Osteoblast (primary cell): ENCODE measurements around the gene CHRNG. TPM values are rescaled to one million over a fixed set of nuclear protein-coding genes. Genes with fewer than 3 reads are reported as not detected.

Source experiments
- DNase-seq: peaks from one replicate; pipeline ENCODE4 v3.0.0; 2011; ENCODE audit warnings: low spot score, mixed read lengths; ENCODE audit not compliant: insufficient read length; ENCODE audit errors: missing footprints
- H2AFZ ChIP-seq: 2 replicates; pipeline ENCODE4 v1.6.0; 2011; ENCODE audit warnings: mild to moderate bottlenecking, low read length
- H3K27ac ChIP-seq: 2 replicates; pipeline ENCODE4 v1.5.1; 2011; ENCODE audit warnings: mild to moderate bottlenecking, low read depth, low read length, moderate library complexity
- H3K27me3 ChIP-seq: 2 replicates; pipeline ENCODE4 v1.6.0; 2012; ENCODE audit warnings: mild to moderate bottlenecking, control low read depth, inconsistent platforms, low read length, moderate library complexity; ENCODE audit not compliant: insufficient read depth
- H3K36me3 ChIP-seq: 2 replicates; pipeline ENCODE4 v1.5.1; 2011; ENCODE audit warnings: mild to moderate bottlenecking, low read length, control low read depth, moderate library complexity; ENCODE audit not compliant: insufficient read depth
- H3K4me1 ChIP-seq: 2 replicates; pipeline ENCODE4 v1.5.1; 2011; ENCODE audit warnings: mild to moderate bottlenecking, low read length, control low read depth, moderate library complexity; ENCODE audit not compliant: insufficient read depth
- H3K4me2 ChIP-seq: 2 replicates; pipeline ENCODE4 v1.6.0; 2011; ENCODE audit warnings: mild to moderate bottlenecking, low read length; ENCODE audit not compliant: insufficient read depth
- H3K4me3 ChIP-seq: fragments of 200-600 bp; sonication (generic); 3 replicates; pipeline ENCODE4 v1.5.1; 2012; ENCODE audit warnings: mild to moderate bottlenecking, low read length, inconsistent platforms; ENCODE audit not compliant: insufficient read depth
- H3K79me2 ChIP-seq: 2 replicates; pipeline ENCODE4 v1.6.0; 2012; ENCODE audit warnings: mild to moderate bottlenecking, low read length, control low read depth, inconsistent platforms; ENCODE audit not compliant: insufficient read depth
- H3K9me3 ChIP-seq: 2 replicates; pipeline ENCODE4 v1.5.1; 2011; ENCODE audit warnings: low read depth, low read length, control low read depth
- H4K20me1 ChIP-seq: 2 replicates; pipeline ENCODE4 v1.6.0; 2012; ENCODE audit warnings: mild to moderate bottlenecking, low read length, control low read depth; ENCODE audit not compliant: insufficient read depth
- total RNA-seq: library from RNA; depleted of rRNA; stranded (reverse); fragments of >200 nt; gene quantifications from 2 replicates; pipeline ENCODE4 v1.2.3, GENCODE V29; 2012
- TF ChIP-seq, protein P1 (sequence below): IDR thresholded peaks from 2 replicates; pipeline ENCODE4 v1.5.1; 2011; ENCODE audit warnings: mild to moderate bottlenecking, low read depth, low read length, moderate library complexity; ENCODE audit errors: extremely low read depth

The CHRNG gene
- total RNA-seq, 1 donor, result not detected

DNA sequence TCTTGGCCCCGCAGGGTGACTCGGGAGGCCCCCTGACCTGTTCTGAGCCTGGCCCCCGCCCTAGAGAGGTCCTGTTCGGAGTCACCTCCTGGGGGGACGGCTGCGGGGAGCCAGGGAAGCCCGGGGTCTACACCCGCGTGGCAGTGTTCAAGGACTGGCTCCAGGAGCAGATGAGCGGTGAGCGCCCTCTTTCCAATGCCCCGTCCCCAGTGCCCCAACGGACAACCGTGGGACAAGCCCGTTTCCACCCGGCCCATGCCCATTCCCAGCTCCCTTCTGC lies 16.1 kb upstream of the CHRNG start:
- no peaks in the 10 kb centered on the region for H3K9me3 ChIP-seq
- no peak overlapping the region for H2AFZ ChIP-seq
- H3K4me3 ChIP-seq, result no peak overlapping the region
- no peak overlapping the region for H3K27ac ChIP-seq
- H4K20me1 ChIP-seq, result peaks cover 4% of the 10 kb centered on the region
- TF ChIP-seq, protein P1, sequence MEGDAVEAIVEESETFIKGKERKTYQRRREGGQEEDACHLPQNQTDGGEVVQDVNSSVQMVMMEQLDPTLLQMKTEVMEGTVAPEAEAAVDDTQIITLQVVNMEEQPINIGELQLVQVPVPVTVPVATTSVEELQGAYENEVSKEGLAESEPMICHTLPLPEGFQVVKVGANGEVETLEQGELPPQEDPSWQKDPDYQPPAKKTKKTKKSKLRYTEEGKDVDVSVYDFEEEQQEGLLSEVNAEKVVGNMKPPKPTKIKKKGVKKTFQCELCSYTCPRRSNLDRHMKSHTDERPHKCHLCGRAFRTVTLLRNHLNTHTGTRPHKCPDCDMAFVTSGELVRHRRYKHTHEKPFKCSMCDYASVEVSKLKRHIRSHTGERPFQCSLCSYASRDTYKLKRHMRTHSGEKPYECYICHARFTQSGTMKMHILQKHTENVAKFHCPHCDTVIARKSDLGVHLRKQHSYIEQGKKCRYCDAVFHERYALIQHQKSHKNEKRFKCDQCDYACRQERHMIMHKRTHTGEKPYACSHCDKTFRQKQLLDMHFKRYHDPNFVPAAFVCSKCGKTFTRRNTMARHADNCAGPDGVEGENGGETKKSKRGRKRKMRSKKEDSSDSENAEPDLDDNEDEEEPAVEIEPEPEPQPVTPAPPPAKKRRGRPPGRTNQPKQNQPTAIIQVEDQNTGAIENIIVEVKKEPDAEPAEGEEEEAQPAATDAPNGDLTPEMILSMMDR, result no peak
- no peak overlapping the region for H3K4me2 ChIP-seq
- DNase-seq, result no peak
- H3K4me1 ChIP-seq, result no peaks in the 10 kb centered on the region
- no peaks in the 10 kb centered on the region for H3K79me2 ChIP-seq
- peaks cover 40% of the 10 kb centered on the region for H3K27me3 ChIP-seq
- H3K36me3 ChIP-seq, result no peaks in the 10 kb centered on the region

DNA sequence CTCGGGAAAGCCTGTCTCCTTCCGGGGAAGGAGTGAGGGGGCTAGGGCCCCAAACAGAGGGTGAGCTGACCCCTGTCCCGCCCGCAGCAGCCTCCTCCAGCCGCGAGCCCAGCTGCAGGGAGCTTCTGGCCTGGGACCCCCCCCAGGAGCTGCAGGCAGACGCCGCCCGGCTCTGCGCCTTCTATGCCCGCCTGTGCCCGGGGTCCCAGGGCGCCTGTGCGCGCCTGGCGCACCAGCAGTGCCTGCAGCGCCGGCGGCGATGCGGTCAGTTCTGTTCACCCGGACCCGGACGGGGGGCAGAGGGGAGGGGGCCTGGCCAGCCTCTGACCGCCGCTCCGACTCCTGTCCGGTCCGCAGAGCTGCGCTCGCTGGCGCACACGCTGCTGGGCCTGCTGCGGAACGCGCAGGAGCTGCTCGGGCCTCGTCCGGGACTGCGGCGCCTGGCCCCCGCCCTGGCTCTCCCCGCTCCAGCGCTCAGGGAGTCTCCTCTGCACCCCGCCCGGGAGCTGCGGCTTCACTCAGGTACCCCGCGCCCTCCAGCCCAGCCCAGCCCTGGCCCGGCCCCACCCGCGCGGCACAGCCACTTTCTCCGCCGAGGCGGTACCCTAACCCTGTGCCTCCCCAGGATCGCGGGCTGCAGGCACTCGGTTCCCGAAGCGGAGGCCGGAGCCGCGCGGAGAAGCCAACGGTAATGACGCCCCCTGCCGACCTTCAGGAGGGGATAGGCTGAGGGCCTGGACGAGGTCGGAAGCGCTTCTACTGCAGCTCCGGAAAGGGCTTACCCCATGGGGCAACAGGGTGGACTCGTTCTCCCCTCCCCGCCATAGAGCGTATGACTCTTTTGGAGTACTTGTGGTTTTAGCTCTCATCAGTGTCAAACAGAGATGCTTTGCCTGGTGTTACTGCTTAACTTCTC lies 15.6 kb upstream of the CHRNG start:
- Histone ChIP-seq H3K27me3 (peaks cover 40% of the 10 kb centered on the region), H3K4me3 (no peak overlapping the region), H3K79me2 (no peaks in the 10 kb centered on the region), H3K27ac (no peak overlapping the region), H2AFZ (no peak overlapping the region), H3K4me1 (no peaks in the 10 kb centered on the region), H3K36me3 (no peaks in the 10 kb centered on the region), H4K20me1 (peaks cover 4% of the 10 kb centered on the region), H3K9me3 (no peaks in the 10 kb centered on the region), H3K4me2 (no peak overlapping the region)
- DNase-seq, result peak; percentile 92
- TF ChIP-seq, protein P1, result no peak

DNA sequence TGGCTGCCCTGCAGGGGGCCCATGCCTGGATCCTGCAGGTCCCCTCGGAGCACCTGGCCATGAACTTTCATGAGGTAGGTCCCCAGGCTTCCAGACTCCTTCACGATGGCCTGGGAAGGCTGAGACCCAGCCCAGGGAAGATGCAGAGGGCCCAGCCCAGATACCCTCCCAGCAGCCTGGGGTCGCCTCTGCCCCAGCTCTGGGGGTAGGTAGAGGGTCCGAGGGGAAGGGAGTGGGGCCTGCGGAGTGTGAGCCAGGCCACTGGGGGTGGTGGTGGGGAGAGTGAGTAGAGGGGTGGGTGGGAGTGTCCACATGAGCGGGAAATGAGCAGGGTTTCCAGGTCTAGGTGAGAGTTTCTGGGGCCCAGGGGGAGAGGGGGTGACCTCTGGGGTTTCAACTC lies 14.7 kb upstream of the CHRNG start:
- H3K4me2 ChIP-seq, result no peak overlapping the region
- H3K9me3 ChIP-seq, result no peaks in the 10 kb centered on the region
- TF ChIP-seq, protein P1, result no peak
- H3K27ac ChIP-seq, result no peak overlapping the region
- H3K79me2 ChIP-seq, result no peaks in the 10 kb centered on the region
- no peaks in the 10 kb centered on the region for H3K4me1 ChIP-seq
- H4K20me1 ChIP-seq, result peaks cover 4% of the 10 kb centered on the region
- H2AFZ ChIP-seq, result no peak overlapping the region
- DNase-seq, result no peak
- no peaks in the 10 kb centered on the region for H3K36me3 ChIP-seq
- H3K4me3 ChIP-seq, result no peak overlapping the region
- H3K27me3 ChIP-seq, result peaks cover 40% of the 10 kb centered on the region

DNA sequence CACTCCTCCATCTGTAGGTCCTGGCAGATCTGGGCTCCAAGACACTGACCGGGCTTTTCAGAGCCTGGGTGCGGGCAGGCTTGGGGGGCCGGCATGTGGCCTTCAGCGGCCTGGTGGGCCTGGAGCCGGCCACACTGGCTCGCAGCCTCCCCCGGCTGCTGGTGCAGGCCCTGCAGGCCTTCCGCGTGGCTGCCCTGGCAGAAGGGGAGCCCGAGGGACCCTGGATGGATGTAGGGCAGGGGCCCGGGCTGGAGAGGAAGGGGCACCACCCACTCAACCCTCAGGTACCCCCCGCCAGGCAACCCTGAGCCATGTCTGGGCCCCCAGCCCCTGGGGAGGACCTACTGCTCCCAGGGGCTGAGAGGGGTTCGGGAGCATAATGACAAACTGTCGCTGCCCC lies 14.3 kb upstream of the CHRNG start:
- peaks cover 4% of the 10 kb centered on the region for H4K20me1 ChIP-seq
- H3K36me3 ChIP-seq, result no peaks in the 10 kb centered on the region
- H3K27me3 ChIP-seq, result peaks cover 40% of the 10 kb centered on the region
- no peak for DNase-seq
- H3K27ac ChIP-seq, result no peak overlapping the region
- H3K9me3 ChIP-seq, result no peaks in the 10 kb centered on the region
- no peaks in the 10 kb centered on the region for H3K79me2 ChIP-seq
- H3K4me2 ChIP-seq, result no peak overlapping the region
- TF ChIP-seq, protein P1, result no peak
- H2AFZ ChIP-seq, result no peak overlapping the region
- no peak overlapping the region for H3K4me3 ChIP-seq
- no peaks in the 10 kb centered on the region for H3K4me1 ChIP-seq
